Iris pigment epithelial cell (primary cell): ENCODE data around the gene FRAS1.

Experiments used
- DNase-seq: peaks from one replicate; pipeline ENCODE4 v3.0.0-alpha.2; 2011; ENCODE audit warnings: low read depth

The FRAS1 gene

GRCh38 chr4:78510108-78510507, 453.0 kb downstream of the FRAS1 start:
- no peak for DNase-seq

DNA sequence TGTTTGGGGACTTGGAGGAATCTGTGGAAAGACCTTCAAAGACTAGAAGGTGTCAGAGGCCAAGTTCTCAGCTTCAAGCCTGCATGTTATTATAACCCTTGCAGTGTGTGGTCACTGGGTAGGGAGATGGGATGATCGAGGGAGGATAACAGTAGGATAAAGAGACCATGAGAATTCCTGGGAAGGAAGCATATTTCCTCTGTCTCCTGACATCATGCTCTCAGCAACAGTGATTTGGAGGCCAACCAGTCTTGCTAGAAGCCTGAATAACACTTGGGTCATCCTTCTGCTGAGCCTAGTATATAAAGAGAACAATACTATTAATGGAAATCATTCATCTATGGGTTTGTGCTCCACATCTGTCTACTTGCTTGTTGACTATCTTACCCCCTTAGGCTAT, 453.6 kb downstream of the FRAS1 start:
- no peak for DNase-seq

DNA sequence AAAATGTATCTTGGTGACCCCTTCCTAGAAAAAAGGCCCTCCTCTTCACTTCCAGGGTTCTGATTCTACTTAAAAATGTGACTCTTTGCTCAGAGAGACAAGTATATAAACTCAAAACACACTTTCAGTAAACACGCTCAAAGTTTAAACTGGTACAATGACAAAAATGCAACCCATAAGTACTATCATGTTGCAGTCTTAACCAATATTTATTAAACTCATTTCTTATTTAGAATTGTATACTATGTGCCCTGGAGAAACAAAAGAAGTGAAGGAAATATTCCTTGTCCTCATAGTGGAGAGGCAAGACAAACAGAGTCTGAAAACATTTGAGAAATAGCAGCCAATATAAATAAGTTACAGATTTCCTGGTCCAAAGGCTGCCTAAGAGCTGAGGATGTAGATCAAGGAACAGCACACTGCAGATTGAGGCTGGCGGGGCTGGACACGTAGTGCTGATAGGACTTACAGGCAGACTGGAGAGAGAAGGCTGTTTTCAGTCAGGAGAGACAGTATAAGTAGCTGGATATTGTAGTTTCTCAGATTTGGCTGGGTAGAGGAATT, 455.3 kb downstream of the FRAS1 start:
- no peak for DNase-seq

DNA sequence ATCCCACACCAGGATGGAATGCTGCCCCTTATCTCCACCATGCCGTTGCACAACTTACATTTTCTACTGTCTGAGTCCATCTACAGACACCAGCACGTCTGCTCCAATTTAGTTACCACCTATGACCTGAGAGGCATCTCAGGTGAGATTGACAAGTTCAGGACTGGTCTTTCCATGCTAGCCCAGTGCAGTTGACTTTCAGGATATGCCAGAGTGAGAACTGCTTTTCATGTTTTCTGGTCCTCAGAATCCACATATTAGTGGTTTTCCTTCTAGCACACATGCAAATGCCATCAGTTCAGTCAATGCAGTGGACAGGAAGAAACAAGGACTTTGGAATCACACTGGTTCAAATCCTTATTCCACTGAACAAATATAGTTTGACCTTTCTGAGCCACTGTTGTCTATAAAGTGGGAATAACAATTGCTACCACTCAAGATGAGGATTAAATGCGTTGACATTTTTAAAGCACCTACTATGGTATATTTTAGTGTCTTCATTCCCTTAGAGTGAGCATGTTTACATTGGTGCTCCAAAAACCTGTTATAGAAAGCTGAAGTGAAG, 456.4 kb downstream of the FRAS1 start:
- no peak for DNase-seq

DNA sequence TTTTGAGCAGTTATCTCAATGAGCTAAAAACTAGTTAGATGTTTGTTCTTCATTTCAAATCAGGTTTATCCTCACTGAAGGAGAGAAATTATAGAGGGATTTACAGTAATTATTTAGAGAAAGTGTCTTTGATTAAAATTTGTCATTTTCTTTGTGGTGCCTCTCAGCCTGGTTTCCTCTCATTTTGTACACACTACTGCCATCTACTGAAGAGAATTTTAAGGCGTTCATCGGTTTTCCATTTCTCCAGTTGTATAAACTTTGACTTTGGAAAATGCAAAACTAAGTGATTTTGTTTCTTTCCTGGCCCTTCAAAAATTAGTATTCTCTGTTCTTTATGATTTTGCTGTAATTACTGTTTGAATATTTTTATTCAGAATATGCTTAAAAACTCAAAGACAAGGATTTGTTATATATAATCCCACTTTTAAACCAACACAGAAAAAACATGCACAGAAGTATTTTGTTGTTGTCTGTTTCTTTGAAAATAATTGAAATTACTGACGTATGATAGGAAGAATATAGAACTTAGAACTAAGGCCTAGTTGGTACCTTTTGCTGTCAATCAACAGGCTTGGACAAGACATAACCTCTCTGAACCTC, 460.0 kb downstream of the FRAS1 start:
- DNase-seq: peak; percentile 48

- peak; percentile 61 for DNase-seq
Observed at GRCh38 chr4:78518561-78518960, 461.4 kb downstream of the FRAS1 start.

DNA sequence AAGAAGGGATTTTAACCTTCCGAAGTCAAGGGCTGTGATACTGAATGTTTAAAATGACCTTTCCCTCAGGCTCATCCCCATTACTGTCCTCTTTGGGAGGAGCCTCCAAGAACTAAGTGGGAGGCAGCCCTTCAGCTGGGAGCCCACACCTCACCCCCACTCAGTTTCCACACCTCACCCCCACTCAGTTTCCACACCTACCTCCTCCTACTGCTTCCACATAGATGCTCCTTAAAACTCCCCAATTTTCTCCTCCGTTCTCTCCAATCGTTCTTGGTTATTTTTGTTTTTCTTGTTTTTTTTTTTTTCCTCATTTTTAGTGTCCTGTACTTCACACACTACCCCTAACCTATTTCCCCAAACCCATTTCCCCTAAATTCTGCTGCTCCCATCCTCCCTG, 462.8 kb downstream of the FRAS1 start:
- no peak for DNase-seq

- peak; percentile 68 for DNase-seq
Observed at GRCh38 chr4:78520808-78521226, 463.7 kb downstream of the FRAS1 start.

GRCh38 chr4:78524009-78524408, 466.9 kb downstream of the FRAS1 start:
- no peak for DNase-seq

- no peak for DNase-seq
Observed at GRCh38 chr4:78525559-78525958, 468.4 kb downstream of the FRAS1 start.

GRCh38 chr4:78527103-78527502, 470.0 kb downstream of the FRAS1 start:
- no peak for DNase-seq

- DNase-seq: no peak
Observed at GRCh38 chr4:78527555-78527954, 470.4 kb downstream of the FRAS1 start.

GRCh38 chr4:78528327-78528726, 471.2 kb downstream of the FRAS1 start:
- DNase-seq: peak; percentile 61

- DNase-seq: peak; percentile 60
Observed at GRCh38 chr4:78529569-78530209, 472.6 kb downstream of the FRAS1 start.

DNA sequence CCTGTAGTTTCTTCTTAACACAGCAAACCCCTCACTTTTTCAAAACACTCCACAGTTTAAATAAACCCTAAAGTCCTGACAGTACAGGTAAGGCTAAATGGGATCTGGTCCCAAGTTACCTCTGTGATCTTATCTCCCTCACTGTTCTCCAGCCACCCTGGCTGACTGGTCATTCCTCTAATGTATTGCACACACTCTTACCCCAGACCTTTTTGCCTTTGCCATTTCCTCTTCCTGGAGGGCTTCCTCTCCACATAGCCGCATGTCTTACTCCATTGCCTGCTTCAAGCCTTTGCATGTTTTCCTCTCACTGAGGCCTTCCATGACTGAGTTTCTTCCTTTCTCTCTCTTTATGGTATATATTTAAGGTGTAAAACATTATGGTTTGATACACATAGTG, 474.9 kb downstream of the FRAS1 start:
- DNase-seq: no peak

GRCh38 chr4:78533854-78534253, 476.7 kb downstream of the FRAS1 start:
- DNase-seq: no peak

DNA sequence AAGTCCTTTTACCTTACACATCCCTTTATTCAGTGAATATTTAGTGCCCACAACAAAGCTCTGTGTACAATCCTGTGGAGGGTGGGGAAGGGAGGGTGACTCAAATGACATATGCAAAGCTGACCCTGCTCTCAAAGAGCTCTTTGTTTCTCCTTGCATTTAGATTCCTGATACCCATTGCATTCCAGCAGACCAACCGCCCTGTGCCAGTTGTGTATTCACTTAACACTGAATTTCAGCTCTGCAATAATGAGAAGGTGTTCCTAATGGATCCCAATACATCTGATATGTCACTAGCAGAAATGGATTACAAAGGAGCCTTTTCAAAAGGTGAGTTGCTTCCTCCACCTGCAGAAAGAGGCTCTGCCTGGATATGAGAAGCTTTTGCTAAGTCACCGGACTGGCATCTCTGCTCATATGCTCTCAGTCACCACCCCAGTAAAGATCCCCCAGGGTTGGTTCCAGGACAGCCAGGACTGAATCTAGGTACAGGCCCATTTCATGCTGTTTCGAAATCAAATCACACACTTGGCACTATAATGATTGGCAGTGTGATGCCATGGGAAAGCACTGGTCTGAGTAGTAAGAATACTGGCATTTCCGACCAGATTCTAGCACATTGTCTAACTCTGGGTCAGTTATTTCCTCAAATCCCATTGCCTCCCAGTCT, 477.3 kb downstream of the FRAS1 start:
- DNase-seq: no peak

- peak; percentile 75 for DNase-seq
Observed at GRCh38 chr4:78542373-78542772, 485.2 kb downstream of the FRAS1 start.

DNA sequence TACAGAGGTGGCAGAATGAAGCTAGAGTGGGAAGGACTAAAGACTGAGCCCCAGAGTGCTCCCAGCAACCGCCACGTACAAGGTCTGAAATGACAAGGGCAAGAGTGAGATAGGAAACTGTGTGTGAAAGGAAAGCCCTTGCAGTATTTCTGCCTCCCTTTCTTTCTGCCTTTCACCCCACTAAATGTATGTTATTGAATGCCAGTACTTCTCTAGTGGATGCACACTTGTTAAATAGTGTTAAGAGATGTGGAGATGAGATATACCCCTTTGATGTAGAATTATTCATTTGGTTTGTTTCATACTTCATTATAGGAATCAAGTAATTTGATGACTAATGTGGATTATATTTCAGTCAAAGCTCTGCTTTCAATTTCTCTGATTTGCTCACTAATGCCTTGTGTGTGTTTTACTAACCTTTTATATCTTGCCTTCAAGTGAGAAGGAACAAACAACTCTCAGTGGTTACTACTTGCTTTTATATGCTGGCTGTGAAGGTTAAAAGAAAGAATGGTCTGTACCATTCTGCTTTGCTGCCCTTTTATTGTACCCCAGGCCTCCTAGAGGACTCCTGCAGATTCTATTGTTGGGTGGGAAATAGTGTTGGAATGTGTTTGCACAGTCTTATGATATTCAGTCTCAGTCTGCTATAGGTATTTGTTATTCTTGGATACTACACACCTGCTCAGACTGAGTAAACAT, 486.5 kb downstream of the FRAS1 start:
- no peak for DNase-seq

DNA sequence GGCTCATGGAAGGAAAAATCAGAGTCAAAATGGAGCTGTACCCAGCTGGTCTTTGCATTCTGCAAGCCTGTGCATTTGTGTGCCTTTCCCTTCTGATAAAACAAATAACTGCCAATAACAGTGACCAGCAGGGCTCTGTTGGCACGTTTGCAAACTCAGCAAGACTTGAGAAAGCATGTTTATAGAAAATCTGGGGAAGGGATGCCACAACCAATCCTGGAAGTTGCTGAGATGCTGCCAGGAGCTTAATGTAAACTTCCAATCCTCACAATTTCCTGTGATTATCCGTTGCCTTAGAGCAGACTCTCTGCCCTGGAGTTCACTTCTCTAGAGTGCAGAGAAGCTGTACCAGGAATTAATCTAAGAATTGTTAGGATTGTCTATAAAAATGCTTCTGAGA, 487.6 kb downstream of the FRAS1 start:
- no peak for DNase-seq

DNA sequence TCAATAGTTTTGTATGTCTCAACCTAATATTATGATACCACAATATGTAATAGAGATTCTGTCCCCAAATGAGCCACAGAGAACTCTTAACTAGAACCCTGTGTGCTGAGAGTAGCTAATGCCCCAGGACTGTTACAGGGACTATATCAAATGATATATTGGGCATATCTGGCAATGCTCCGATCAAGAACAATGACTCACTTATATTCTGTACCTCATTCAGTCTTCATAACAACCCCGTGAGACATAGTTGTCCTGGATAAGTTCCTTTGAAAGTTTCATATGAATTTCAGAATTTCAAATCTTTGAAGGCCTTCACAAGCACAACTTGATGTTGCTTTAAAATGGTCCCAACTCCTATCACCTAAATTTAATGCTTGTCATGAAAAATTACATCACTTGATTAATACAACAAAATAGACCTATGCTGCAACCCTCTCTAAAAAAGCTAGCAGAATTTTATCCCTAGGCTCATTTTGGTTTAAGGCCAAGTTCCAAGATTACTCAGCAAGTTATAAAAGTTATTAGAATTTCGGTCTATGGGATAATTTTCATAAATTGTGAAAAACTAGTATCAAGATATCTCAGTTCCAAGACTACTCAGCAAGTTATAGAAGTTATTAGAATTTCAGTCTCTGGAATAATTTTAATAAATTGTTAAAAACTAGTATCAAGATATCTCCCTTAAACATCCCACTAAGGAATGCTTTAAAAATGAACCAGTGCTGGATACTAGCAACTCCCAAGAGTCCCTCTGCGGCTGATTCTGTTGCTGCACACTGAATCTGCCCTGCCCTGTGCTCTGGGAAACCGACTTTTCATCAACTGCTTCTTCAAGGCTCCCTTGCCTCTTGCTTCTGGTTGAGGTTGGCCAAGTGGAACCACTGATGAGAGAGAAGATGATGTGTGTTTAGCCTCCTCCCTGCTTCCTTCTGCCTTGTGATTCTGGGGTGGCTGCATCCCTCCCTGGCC, 488.4 kb downstream of the FRAS1 start:
- no peak for DNase-seq
